K562 (cell line): ENCODE measurements around the gene MYO1H. TPM values are rescaled to one million over a fixed set of nuclear protein-coding genes. Genes with fewer than 3 reads are reported as not detected.

Experiments
- ATAC-seq: fragments of 200-7000 bp; cut with Tn5 transposase; 3 replicates; pipeline ENCODE4 v1.9.1; 2020; ENCODE audit warnings: moderate library complexity
- BruUV-seq: library from RNA; stranded (reverse); fragments of 400-500 nt; replicated peaks from 2 replicates; lab custom pipeline; 2021; lab: Mats Ljungman, UMichigan
- CTCF ChIA-PET: fragments of 300-600 bp; formaldehyde crosslinking; extraction: SDS; loops from one replicate; lab custom pipeline; 2021; ENCODE audit warnings: low intra/inter-chr PET ratio; lab: Yijun Ruan, JAX
- POLR2A ChIA-PET: fragments of 300-600, 350-650 bp; sonication (Branson Sonifier 250); formaldehyde crosslinking; extraction: SDS; loops from one replicate; lab custom pipeline; 2021; ENCODE audit warnings: antibody characterized with exemption, inconsistent platforms; lab: Yijun Ruan, JAX
- DNase-seq, 4 experiments: peaks; one replicate each; pipeline versions ENCODE4 v3.0.0 to v3.0.0-alpha.2; 2011 to 2018; ENCODE audit warnings: low spot score in 3 of 4, mixed read lengths in 3 of 4; ENCODE audit errors: extremely low read depth in 1 of 4
- FAIRE-seq: peaks from 2 replicates; lab custom pipeline; 2011; peaks lifted over from hg19 to GRCh38; lab: Jason Lieb, UNC
- H2AFZ ChIP-seq: 2 replicates; pipeline ENCODE4 v1.6.0; 2011; ENCODE audit warnings: low read depth, low read length, control low read depth, inconsistent platforms
- H3K27ac ChIP-seq: fragments of 200-600 bp; 3 replicates; pipeline ENCODE4 v1.8.0; 2011; ENCODE audit warnings: low read depth, mild to moderate bottlenecking, control low read depth, inconsistent platforms, low read length, moderate library complexity, mixed read lengths; ENCODE audit errors: extremely low read depth
- H3K27me3 ChIP-seq, 2 experiments: fragments of 300-600 bp in 1 of 2; 2 replicates in 1 of 2; 3 replicates in 1 of 2; pipeline versions ENCODE4 v1.6.0 to v1.8.0; 2011; ENCODE audit warnings: inconsistent platforms in 2 of 2, low read length in 2 of 2, mild to moderate bottlenecking in 1 of 2, mixed read lengths in 1 of 2, moderate library complexity in 1 of 2; ENCODE audit not compliant: control insufficient read depth in 2 of 2, insufficient read depth in 2 of 2
- H3K36me3 ChIP-seq: fragments of 300-600 bp; 3 replicates; pipeline ENCODE4 v1.8.0; 2011; ENCODE audit warnings: mild to moderate bottlenecking, low read length, inconsistent platforms; ENCODE audit not compliant: control insufficient read depth, insufficient read depth
- H3K4me1 ChIP-seq, 2 experiments: fragments of 200-600 bp in 1 of 2; replicated peaks in 1 of 2; 2 replicates in 1 of 2; 3 replicates in 1 of 2; pipeline versions ENCODE4 v1.5.1 to v1.8.0; 2011; ENCODE audit warnings: inconsistent platforms in 2 of 2, low read length in 2 of 2, mild to moderate bottlenecking in 1 of 2, mixed read lengths in 1 of 2, moderate library complexity in 1 of 2; ENCODE audit not compliant: control insufficient read depth in 2 of 2, insufficient read depth in 2 of 2
- H3K4me2 ChIP-seq: 2 replicates; pipeline ENCODE4 v1.6.1; 2011; ENCODE audit warnings: low read length, control low read depth, inconsistent platforms, mixed read lengths; ENCODE audit not compliant: insufficient read depth
- H3K4me3 ChIP-seq: fragments of 200-600 bp; sonication (generic), shearing (Covaris generic); 2 replicates; pipeline ENCODE4 v1.5.1; 2016; ENCODE audit warnings: control low read depth, inconsistent platforms
- H3K79me2 ChIP-seq: fragments of 200-600 bp; 3 replicates; pipeline ENCODE4 v1.8.0; 2011; ENCODE audit warnings: low read length, inconsistent platforms; ENCODE audit not compliant: control insufficient read depth, insufficient read depth
- H3K9ac ChIP-seq, 2 experiments: 2 replicates each; pipeline versions ENCODE4 v1.6.0 to v1.6.1; 2011; ENCODE audit warnings: low read depth in 2 of 2, low read length in 2 of 2, control low read depth in 1 of 2, inconsistent platforms in 1 of 2, mild to moderate bottlenecking in 1 of 2, mixed read lengths in 1 of 2; ENCODE audit not compliant: insufficient read depth in 1 of 2
- H3K9me1 ChIP-seq: one replicate; pipeline ENCODE4 v1.6.0; 2011; ENCODE audit warnings: inconsistent platforms, mild to moderate bottlenecking, low read length, moderate library complexity; ENCODE audit not compliant: control insufficient read depth, insufficient read depth
- H3K9me3 ChIP-seq: replicated peaks from 2 replicates; pipeline ENCODE4 v1.5.1; 2011; ENCODE audit warnings: low read depth, low read length, inconsistent platforms; ENCODE audit not compliant: control insufficient read depth, insufficient read depth
- H4K20me1 ChIP-seq: replicated peaks from 2 replicates; pipeline ENCODE4 v1.6.1; 2011; ENCODE audit warnings: low read length, inconsistent platforms, mixed read lengths; ENCODE audit not compliant: control insufficient read depth, insufficient read depth
- ATF3 ChIP-seq, 2 experiments: fragments of 450-650 bp in 1 of 2; sonication (generic) in 1 of 2; formaldehyde crosslinking in 1 of 2; IDR thresholded peaks in 1 of 2; conservative IDR thresholded peaks in 1 of 2; 2 replicates each; pipeline versions ENCODE4 v1.6.1 to v1.8.1; 2016 to 2023; ENCODE audit warnings: mild to moderate bottlenecking in 2 of 2, moderate library complexity in 2 of 2, inconsistent platforms in 1 of 2, missing genetic modification reagents in 1 of 2
- BRF2 ChIP-seq: IDR thresholded peaks from 3 replicates; pipeline ENCODE4 v1.6.1; 2011; ENCODE audit warnings: borderline replicate concordance, mild to moderate bottlenecking; ENCODE audit not compliant: insufficient read length, insufficient read depth
- CBFB ChIP-seq: sonication (generic); formaldehyde crosslinking; IDR thresholded peaks from 2 replicates; pipeline ENCODE4 v1.4.0; 2020; ENCODE audit warnings: mild to moderate bottlenecking, missing genetic modification reagents
- ESRRA ChIP-seq: fragments of 450-650 bp; IDR thresholded peaks from 2 replicates; pipeline ENCODE4 v1.6.1; 2014; ENCODE audit warnings: low read depth, mild to moderate bottlenecking, moderate library complexity, borderline replicate concordance
- FOXA1 ChIP-seq: fragments of 450-650 bp; IDR thresholded peaks from 2 replicates; pipeline ENCODE4 v1.6.1; 2016; ENCODE audit warnings: mild to moderate bottlenecking, borderline replicate concordance
- KLF16 ChIP-seq: IDR thresholded peaks from 2 replicates; pipeline ENCODE4 v1.6.1; 2016; ENCODE audit warnings: antibody characterized with exemption
- LEF1 ChIP-seq: fragments of 450-650 bp; IDR thresholded peaks from 2 replicates; pipeline ENCODE4 v1.6.1; 2016; ENCODE audit warnings: mild to moderate bottlenecking
- MYC ChIP-seq, 2 experiments: fragments of 250-450 bp in 1 of 2; sonication (Bioruptor Pico) in 1 of 2; IDR thresholded peaks; 2 replicates each; pipeline versions ENCODE4 v1.5.1 to v1.6.1; 2012 to 2021; ENCODE audit warnings: low read depth in 2 of 2, borderline replicate concordance in 1 of 2, improper control_type of control experiment in 1 of 2, low read length in 1 of 2, mild to moderate bottlenecking in 1 of 2, moderate library complexity in 1 of 2
- POLR2AphosphoS2 ChIP-seq: IDR thresholded peaks from 2 replicates; pipeline ENCODE4 v1.6.1; 2012; ENCODE audit warnings: low read length, improper control_type of control experiment
- POU5F1 ChIP-seq: fragments of 150-350 bp; IDR thresholded peaks from 2 replicates; pipeline ENCODE4 v1.6.1; 2014; ENCODE audit warnings: borderline replicate concordance, low read length, low read depth, mild to moderate bottlenecking; ENCODE audit not compliant: partially characterized antibody
- RBM25 ChIP-seq: fragments of 200-400 bp; formaldehyde crosslinking; IDR thresholded peaks from 2 replicates; pipeline ENCODE4 v1.6.1; 2018; ENCODE audit warnings: low read length, low read depth, moderate library complexity; ENCODE audit not compliant: severe bottlenecking
- TCF7 ChIP-seq: sonication (generic); IDR thresholded peaks from 2 replicates; pipeline ENCODE4 v1.6.1; 2016; ENCODE audit warnings: antibody characterized with exemption, borderline replicate concordance
- ZBTB33 ChIP-seq: sonication (generic); formaldehyde crosslinking; IDR thresholded peaks from 2 replicates; pipeline ENCODE4 v1.8.1; 2023; ENCODE audit warnings: mild to moderate bottlenecking, missing genetic modification reagents
- ZNF444 ChIP-seq: fragments of 250-450 bp; sonication (Bioruptor Pico); IDR thresholded peaks from 2 replicates; pipeline ENCODE4 v1.4.0; 2020; ENCODE audit warnings: mild to moderate bottlenecking, moderate library complexity
- WGBS: fragments of 100-300 bp; shearing (Covaris generic); methylation state at CpG from one replicate; pipeline ENCODE4 v1.1.6; 2016; ENCODE audit warnings: low coverage, mixed read lengths; ENCODE audit not compliant: insufficient coverage; ENCODE audit errors: missing lambda C conversion rate; 5-methylcytosine and 5-hydroxymethylcytosine counted together
- in situ Hi-C: fragments of 300-500 bp; cut with MboI; formaldehyde crosslinking; loops from 4 replicates; pipeline ENCODE4 v1.15.0; 2018; ENCODE audit warnings: inconsistent platforms, mixed read lengths
- intact Hi-C: fragments of 100-400 bp; cut with micrococcal nuclease; formaldehyde crosslinking; loops from 2 replicates; pipeline ENCODE4 v1.14.2; 2022
- polyA plus RNA-seq, 8 experiments: library from polyadenylated mRNA; depleted of rRNA in 4 of 8; stranded (reverse) in 5 of 8; unstranded in 3 of 8; fragments of >200 nt; fragmentation: Nextera tagmentation in 2 of 8; fragmentation: Illumina TruSeq in 1 of 8; extraction: Ambion mirVana in 2 of 8; extraction: Trizol in 1 of 8; gene quantifications; 2 replicates each; pipeline versions ENCODE4 v1.2.1 to v1.2.3, GENCODE V29; 2011 to 2014; ENCODE audit warnings: inconsistent platforms in 1 of 8, missing spikeins in 1 of 8
- total RNA-seq, 7 experiments: library from RNA; depleted of rRNA in 6 of 7; stranded (reverse); fragments of >200 nt in 6 of 7; fragmentation: Illumina TruSeq in 2 of 7; extraction: Trizol in 2 of 7; gene quantifications; 2 replicates each; pipeline versions ENCODE4 v1.2.1 to v1.2.3, GENCODE V29; 2011 to 2021; ENCODE audit warnings: low replicate concordance in 1 of 7
- TF ChIP-seq, protein P1 (sequence below): fragments of 150-350 bp; IDR thresholded peaks from 2 replicates; pipeline ENCODE4 v1.6.1; 2014; ENCODE audit warnings: low read depth, mild to moderate bottlenecking, low read length, borderline replicate concordance

The MYO1H gene
- total and polyA plus RNA-seq, 9 of the 15 experiments (the other 6 are each of a cell fraction or from before 2014, with no cell fraction given) = not detected

DNA sequence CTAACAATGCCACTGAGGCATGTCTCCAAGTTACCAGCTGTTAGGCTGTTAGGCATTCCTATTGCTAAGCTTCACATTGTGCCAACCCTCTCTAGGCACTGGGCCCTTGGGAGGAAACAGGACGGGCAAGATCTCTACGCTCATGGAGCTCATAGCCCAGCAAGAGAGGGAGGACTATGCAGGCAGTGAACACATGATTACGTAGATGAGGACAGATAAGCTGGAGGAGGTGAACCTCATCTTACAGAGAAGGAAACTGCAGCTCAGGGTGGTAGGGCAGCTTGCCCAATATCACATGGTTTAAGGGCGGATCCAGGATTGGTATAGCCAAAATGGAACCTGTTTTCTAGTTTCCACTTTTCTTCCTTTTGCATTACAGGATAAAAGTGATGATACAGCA, 137.5 kb downstream of the MYO1H start:
- ATAC-seq = no peak
- H4K20me1 ChIP-seq = no peaks in the 10 kb centered on the region
- ChIA-PET POLR2A (interaction anchor here (0.6 to 1.5 kb wide), 3 partner anchors 8 to 80 kb away, joined by 3 to 5 read pairs (median 3); partner anchors contain the start of genes KCTD10 and UBE3B), CTCF (no interaction called here)
- H2AFZ ChIP-seq = no peak overlapping the region
- in situ Hi-C loops (no loop called here), intact Hi-C loops (no loop called here)
- no peaks in the 10 kb centered on the region for H3K27me3 ChIP-seq
- no TSS peak for BruUV-seq
- no peaks in the 10 kb centered on the region for H3K79me2 ChIP-seq
- no peaks in the 10 kb centered on the region for H3K9me3 ChIP-seq
- H3K36me3 ChIP-seq = peaks cover 68% of the 10 kb centered on the region
- DNase-seq = no peak
- 86% methylated on average over 4 of the region's 4 CpGs for WGBS
- no peaks in the 10 kb centered on the region for H3K9me1 ChIP-seq
- FAIRE-seq = no peak
- no peak overlapping the region for H3K27ac ChIP-seq
- no peak overlapping the region for H3K4me3 ChIP-seq
- no peak overlapping the region for H3K4me2 ChIP-seq
- TF ChIP-seq CBFB (no peak), ZNF444 (CRISPR knock-in tag) (no peak), ATF3 (IDR thresholded peaks at IDR 0.05) (no peak), ATF3 (CRISPR knock-in tag; conservative IDR thresholded peaks at IDR 0.05) (no peak), MYC (IDR thresholded peaks at IDR 0.05; ENCODE audit: low read depth, low read length) (no peak), MYC (CRISPR knock-in tag; IDR thresholded peaks at IDR 0.05; ENCODE audit: borderline replicate concordance, low read depth) (no peak), LEF1 (no peak), ZBTB33 (CRISPR knock-in tag) (no peak), BRF2 (no peak), ESRRA (no peak), TCF7 (no peak), POLR2AphosphoS2 (no peak), POU5F1 (no peak), FOXA1 (no peak), RBM25 (no peak), KLF16 (no peak)
- TF ChIP-seq, protein P1, sequence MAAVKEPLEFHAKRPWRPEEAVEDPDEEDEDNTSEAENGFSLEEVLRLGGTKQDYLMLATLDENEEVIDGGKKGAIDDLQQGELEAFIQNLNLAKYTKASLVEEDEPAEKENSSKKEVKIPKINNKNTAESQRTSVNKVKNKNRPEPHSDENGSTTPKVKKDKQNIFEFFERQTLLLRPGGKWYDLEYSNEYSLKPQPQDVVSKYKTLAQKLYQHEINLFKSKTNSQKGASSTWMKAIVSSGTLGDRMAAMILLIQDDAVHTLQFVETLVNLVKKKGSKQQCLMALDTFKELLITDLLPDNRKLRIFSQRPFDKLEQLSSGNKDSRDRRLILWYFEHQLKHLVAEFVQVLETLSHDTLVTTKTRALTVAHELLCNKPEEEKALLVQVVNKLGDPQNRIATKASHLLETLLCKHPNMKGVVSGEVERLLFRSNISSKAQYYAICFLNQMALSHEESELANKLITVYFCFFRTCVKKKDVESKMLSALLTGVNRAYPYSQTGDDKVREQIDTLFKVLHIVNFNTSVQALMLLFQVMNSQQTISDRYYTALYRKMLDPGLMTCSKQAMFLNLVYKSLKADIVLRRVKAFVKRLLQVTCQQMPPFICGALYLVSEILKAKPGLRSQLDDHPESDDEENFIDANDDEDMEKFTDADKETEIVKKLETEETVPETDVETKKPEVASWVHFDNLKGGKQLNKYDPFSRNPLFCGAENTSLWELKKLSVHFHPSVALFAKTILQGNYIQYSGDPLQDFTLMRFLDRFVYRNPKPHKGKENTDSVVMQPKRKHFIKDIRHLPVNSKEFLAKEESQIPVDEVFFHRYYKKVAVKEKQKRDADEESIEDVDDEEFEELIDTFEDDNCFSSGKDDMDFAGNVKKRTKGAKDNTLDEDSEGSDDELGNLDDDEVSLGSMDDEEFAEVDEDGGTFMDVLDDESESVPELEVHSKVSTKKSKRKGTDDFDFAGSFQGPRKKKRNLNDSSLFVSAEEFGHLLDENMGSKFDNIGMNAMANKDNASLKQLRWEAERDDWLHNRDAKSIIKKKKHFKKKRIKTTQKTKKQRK = no peak
- TF ChIP-seq, all 486 proteins: peak for 0
- Histone ChIP-seq H3K4me1 (no peaks in the 10 kb centered on the region), H3K9ac (no peak overlapping the region)
